Activated naive CD8-positive, alpha-beta T cell treated with anti-CD3 and anti-CD28 coated beads for 36 hours (primary cell): ENCODE measurements around the gene MGAT4B. TPM values are rescaled to one million over a fixed set of nuclear protein-coding genes. Genes with fewer than 3 reads are reported as not detected.
"Not testable (repeated sequence)": the region's sequence is repeated elsewhere in the genome, so short reads cannot be mapped to it uniquely, and the experiment has no call there.

Source experiments
- DNase-seq: peaks from one replicate; pipeline ENCODE4 v3.0.0; 2021
- H3K27ac Mint-ChIP-seq: one replicate; pipeline ENCODE4 v1.8.0; 2022; ENCODE audit warnings: mild to moderate bottlenecking, moderate library complexity, mixed read lengths
- H3K27me3 Mint-ChIP-seq: one replicate; pipeline ENCODE4 v1.8.0; 2022; ENCODE audit warnings: mild to moderate bottlenecking, mixed read lengths
- H3K36me3 Mint-ChIP-seq: one replicate; pipeline ENCODE4 v1.8.0; 2021; ENCODE audit warnings: mild to moderate bottlenecking, mixed read lengths
- H3K4me1 Mint-ChIP-seq: one replicate; pipeline ENCODE4 v1.8.0; 2021; ENCODE audit warnings: mixed read lengths
- H3K4me3 Mint-ChIP-seq: one replicate; pipeline ENCODE4 v1.8.0; 2022; ENCODE audit warnings: mild to moderate bottlenecking, moderate library complexity, mixed read lengths
- H3K9me3 Mint-ChIP-seq: one replicate; pipeline ENCODE4 v1.8.0; 2022; ENCODE audit warnings: mixed read lengths
- total RNA-seq, 2 experiments: library from RNA; stranded (reverse); gene quantifications; one replicate each; pipeline ENCODE4 v1.2.3, GENCODE V29; 2021

Gene MGAT4B
- total RNA-seq, 2 experiments from 2014 or later = 67.9 to 71.5 TPM

DNA sequence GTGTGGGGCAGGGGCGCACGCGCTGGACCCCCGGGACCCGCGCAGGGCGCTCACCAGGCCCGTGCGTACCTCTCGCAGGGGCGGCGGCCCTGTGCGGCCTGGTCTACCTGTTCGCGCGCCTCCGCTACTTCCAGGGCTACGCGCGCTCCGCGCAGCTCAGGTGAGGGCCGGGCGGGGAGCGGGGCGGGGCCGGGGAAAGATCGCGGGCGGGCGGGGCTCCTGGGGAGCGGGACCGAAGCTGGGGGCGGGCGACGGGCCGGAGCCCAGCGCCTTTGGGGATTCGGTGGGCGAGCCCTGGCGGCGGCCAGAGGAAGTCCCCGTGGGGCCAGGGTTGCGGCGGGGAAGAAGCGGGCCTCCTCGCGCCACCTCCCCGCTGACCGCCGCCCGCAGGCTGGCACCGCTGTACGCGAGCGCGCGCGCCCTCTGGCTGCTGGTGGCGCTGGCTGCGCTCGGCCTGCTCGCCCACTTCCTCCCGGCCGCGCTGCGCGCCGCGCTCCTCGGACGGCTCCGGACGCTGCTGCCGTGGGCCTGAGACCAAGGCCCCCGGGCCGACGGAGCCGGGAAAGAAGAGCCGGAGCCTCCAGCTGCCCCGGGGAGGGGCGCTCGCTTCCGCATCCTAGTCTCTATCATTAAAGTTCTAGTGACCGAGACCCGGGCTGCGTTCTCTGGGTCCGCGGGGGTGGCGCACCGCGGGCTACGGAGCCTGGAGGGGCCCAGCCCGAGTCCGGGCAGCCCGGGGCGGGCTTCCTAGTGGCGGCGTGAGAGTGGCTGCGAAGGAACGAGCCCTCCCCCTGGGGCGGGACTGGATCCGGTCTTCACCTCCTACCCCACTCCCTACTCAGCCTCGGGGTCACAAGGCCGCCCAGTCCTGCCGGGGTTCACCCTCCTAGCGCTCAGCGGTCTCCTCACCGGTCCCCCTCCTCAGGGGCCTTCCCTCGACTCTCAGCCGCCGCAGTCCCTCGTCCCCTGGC, 10.5 kb downstream of the MGAT4B start:
- peaks cover 21% of the 10 kb centered on the region for H3K4me1 Mint-ChIP-seq
- peak; percentile 73 for DNase-seq
- H3K4me3 Mint-ChIP-seq = peak overlapping the region; percentile 63
- H3K27me3 Mint-ChIP-seq = no peaks in the 10 kb centered on the region
- H3K27ac Mint-ChIP-seq = peak overlapping the region; percentile 42
- no peaks in the 10 kb centered on the region for H3K9me3 Mint-ChIP-seq
- peaks cover 4% of the 10 kb centered on the region for H3K36me3 Mint-ChIP-seq

- peaks cover 21% of the 10 kb centered on the region for H3K4me1 Mint-ChIP-seq
- no peaks in the 10 kb centered on the region for H3K27me3 Mint-ChIP-seq
- no peaks in the 10 kb centered on the region for H3K9me3 Mint-ChIP-seq
- H3K36me3 Mint-ChIP-seq = peaks cover 4% of the 10 kb centered on the region
- DNase-seq = no peak
- H3K4me3 Mint-ChIP-seq = peak overlapping the region; percentile 59
- no peak overlapping the region for H3K27ac Mint-ChIP-seq
Measured at GRCh38 chr5:179795049-179795862, 11.4 kb downstream of the MGAT4B start.

DNA sequence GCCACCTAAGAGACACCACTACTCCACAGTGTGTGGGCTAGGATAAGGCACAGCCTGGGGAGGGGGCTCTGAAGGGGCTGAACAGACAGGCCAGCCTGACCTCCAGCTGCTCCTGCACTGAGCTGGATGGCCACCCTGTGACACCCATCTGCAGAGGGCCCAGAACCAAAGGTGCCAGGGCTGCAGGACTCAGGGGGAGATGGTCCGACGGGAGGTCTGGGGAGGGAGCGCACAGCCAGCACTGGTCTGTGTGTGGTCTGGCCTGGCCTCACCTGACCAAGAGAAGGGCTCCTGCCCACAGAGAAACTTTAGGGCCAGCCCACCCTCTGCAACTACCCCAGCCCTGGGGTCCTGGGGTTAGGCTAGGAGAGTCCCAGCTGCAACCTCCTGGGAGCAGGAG, 12.1 kb downstream of the MGAT4B start:
- Mint-ChIP-seq H3K4me3 (peak overlapping the region; percentile 59), H3K4me1 (peaks cover 21% of the 10 kb centered on the region)

DNA sequence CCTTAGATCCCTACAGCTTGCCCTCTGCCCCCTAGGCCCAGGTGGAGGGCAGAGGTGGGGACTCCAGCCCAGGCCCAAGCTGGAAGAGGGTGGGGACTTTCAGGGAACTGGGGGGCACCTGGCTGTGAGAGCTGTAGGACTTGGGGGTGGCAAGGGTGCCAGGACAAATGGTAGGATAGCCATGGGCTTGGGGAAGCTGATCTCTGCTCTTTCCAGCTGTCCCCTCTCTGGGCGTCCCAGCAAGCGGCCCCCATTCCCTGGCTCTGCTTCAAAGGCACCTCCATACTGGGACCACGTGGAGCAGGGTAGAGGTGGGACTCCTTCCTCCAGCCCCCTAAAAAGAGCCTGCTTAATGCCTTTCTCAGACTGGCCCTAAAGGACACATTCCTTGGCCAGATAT, 12.5 kb downstream of the MGAT4B start:
- no peaks in the 10 kb centered on the region for H3K27me3 Mint-ChIP-seq
- DNase-seq = no peak
- peaks cover 4% of the 10 kb centered on the region for H3K36me3 Mint-ChIP-seq
- peaks cover 21% of the 10 kb centered on the region for H3K4me1 Mint-ChIP-seq
- no peak overlapping the region for H3K4me3 Mint-ChIP-seq
- H3K9me3 Mint-ChIP-seq = no peaks in the 10 kb centered on the region
- no peak overlapping the region for H3K27ac Mint-ChIP-seq

More for the DNA sequence above, 12.1 kb downstream of the MGAT4B start:
- Mint-ChIP-seq H3K9me3 (no peaks in the 10 kb centered on the region), H3K27me3 (no peaks in the 10 kb centered on the region), H3K36me3 (peaks cover 4% of the 10 kb centered on the region), H3K27ac (no peak overlapping the region)
- DNase-seq = no peak

DNA sequence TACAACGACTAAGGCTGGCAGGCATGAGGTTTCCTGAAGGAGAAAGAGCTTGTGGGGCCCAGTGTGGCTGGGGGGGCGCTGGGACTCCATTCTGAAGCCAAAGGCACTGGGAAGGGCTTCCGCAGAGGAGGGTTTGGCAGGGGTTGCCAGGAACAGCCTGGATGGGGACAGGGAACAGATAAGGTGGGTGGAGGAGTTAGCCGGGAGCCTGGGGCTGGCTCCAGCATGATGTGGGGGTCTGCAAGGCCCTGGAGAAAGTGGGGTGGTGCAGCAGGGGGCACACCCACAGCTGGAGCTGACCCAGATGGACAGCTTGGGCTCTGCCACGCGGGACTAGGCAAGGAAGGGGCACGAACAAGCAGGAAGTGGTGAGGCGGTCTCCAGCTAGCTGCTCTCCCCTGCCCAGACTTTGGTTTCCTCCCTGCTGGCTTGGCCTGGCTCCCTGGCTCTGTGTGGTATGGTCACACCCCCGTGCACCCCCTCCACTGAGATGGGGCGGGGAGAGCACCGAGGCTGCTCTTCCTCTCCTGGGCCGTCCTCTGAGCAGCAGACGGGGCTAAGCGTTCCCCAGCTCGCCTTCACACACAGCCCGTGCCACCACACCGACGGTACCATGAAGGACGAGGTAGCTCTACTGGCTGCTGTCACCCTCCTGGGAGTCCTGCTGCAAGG, 13.1 kb downstream of the MGAT4B start, which contains the start of gene LTC4S:
Gene LTC4S (plus strand): TSS at position 519 of the 672 bp plus-strand sequence. CDS start 95 bp downstream, at position 614.
- Mint-ChIP-seq H3K36me3 (peaks cover 4% of the 10 kb centered on the region), H3K9me3 (no peaks in the 10 kb centered on the region), H3K4me1 (peaks cover 21% of the 10 kb centered on the region), H3K27me3 (no peaks in the 10 kb centered on the region), H3K4me3 (peak within 1 kb of the TSS; percentile 59), H3K27ac (peak within 1 kb of the TSS; percentile 57)
- DNase-seq = peak; percentile 50

GRCh38 chr5:179792612-179793467, 13.8 kb downstream of the MGAT4B start:
- H3K4me1 Mint-ChIP-seq = peaks cover 21% of the 10 kb centered on the region
- no peak for DNase-seq
- H3K27me3 Mint-ChIP-seq = no peaks in the 10 kb centered on the region
- peak overlapping the region; percentile 57 for H3K27ac Mint-ChIP-seq
- peaks cover 4% of the 10 kb centered on the region for H3K36me3 Mint-ChIP-seq
- no peaks in the 10 kb centered on the region for H3K9me3 Mint-ChIP-seq
- H3K4me3 Mint-ChIP-seq = no peak overlapping the region

GRCh38 chr5:179791881-179792611, 14.6 kb downstream of the MGAT4B start:
- H3K27ac Mint-ChIP-seq = no peak overlapping the region
- no peaks in the 10 kb centered on the region for H3K9me3 Mint-ChIP-seq
- no peak overlapping the region for H3K4me3 Mint-ChIP-seq
- H3K27me3 Mint-ChIP-seq = no peaks in the 10 kb centered on the region
- H3K4me1 Mint-ChIP-seq = peaks cover 21% of the 10 kb centered on the region
- H3K36me3 Mint-ChIP-seq = peaks cover 3% of the 10 kb centered on the region
- DNase-seq = no peak

GRCh38 chr5:179789278-179789677, 17.4 kb downstream of the MGAT4B start:
- not testable (repeated sequence) for H3K27ac Mint-ChIP-seq, H3K9me3 Mint-ChIP-seq, DNase-seq, H3K27me3 Mint-ChIP-seq, H3K36me3 Mint-ChIP-seq, H3K4me1 Mint-ChIP-seq, H3K4me3 Mint-ChIP-seq

DNA sequence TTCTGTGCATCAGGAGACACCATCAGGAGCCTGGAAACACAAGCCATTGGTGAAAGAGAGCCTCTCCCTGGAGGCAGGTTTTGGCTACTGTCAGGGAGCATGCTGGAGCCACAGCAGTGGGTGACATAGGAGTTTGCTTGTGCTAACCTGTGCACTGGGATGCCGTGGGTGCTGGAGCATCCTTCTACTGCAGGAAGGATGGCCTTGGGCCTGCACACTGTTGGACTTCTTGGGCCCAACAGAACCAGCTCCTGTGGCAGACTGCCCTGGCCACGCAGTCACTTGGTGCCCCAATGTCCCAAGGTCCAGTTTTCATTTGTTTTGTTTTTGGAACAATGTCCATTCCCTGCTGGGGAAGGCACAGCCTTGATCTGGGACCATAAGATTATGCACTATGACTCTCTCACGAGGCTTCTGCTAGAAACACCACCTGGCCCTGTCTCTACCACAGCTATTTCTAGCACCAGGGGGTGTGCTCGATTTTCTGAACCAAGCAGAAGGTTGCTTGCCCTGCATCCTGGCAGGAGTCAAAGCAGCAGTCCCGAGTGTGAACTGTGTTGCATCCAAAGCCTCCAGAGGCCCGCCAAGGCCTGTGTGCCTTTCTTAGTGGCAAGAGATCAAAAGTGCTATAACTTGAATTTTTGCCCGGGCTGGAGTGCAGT, 18.3 kb downstream of the MGAT4B start:
- Mint-ChIP-seq H3K27me3 (no peaks in the 10 kb centered on the region), H3K36me3 (no peaks in the 10 kb centered on the region), H3K4me3 (no peak overlapping the region), H3K4me1 (no peaks in the 10 kb centered on the region), H3K9me3 (no peaks in the 10 kb centered on the region), H3K27ac (no peak overlapping the region)
- DNase-seq = no peak

DNA sequence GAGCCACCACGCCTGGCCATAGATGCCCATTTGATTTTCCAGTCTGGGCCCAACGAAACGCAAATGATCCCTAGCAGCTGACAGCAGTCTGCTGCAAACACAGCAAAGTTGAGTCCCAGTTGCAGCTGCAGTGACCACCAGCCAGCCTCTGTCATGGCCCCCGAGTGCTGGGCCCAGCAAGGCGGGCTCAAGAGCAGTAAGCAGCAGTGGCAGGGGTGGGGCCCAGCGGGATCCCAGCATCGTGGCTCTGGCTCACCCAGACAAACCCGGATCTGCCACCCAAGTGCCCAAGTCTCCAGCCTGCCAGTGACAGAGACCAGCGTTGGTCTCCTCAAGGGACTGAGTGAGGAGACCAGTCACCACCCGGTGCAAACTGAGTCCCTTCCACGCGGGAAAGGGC, 19.8 kb downstream of the MGAT4B start:
- no peak for DNase-seq
- H3K9me3 Mint-ChIP-seq = no peaks in the 10 kb centered on the region
- H3K4me1 Mint-ChIP-seq = no peaks in the 10 kb centered on the region
- no peaks in the 10 kb centered on the region for H3K27me3 Mint-ChIP-seq
- no peak overlapping the region for H3K27ac Mint-ChIP-seq
- H3K36me3 Mint-ChIP-seq = no peaks in the 10 kb centered on the region
- no peak overlapping the region for H3K4me3 Mint-ChIP-seq

- Mint-ChIP-seq H3K27ac (no peak overlapping the region), H3K4me1 (no peaks in the 10 kb centered on the region), H3K27me3 (no peaks in the 10 kb centered on the region), H3K4me3 (no peak overlapping the region), H3K36me3 (no peaks in the 10 kb centered on the region), H3K9me3 (no peaks in the 10 kb centered on the region)
- no peak for DNase-seq
Measured at GRCh38 chr5:179783128-179783527, 23.5 kb downstream of the MGAT4B start.

DNA sequence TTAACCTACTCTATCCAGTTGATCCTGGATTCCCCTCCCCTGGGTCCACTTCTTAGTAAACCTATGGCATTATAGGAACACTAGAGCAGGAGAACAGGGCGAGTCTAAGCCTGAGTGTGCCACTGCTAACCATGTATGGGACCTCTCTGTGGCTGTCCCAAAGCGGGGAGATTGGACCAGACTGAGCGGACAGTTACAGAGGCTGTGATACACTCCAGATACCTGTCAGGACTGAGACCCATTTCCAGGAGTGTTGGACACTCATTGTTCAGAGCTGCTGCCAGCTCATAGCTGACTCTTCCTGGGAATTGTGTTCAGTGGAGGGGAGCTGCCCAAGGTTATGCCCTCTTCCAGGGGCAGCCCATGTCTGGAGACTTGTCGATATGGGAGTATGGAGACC, 24.8 kb downstream of the MGAT4B start:
- H3K36me3 Mint-ChIP-seq = no peaks in the 10 kb centered on the region
- no peak overlapping the region for H3K27ac Mint-ChIP-seq
- no peak overlapping the region for H3K4me3 Mint-ChIP-seq
- H3K4me1 Mint-ChIP-seq = no peaks in the 10 kb centered on the region
- DNase-seq = no peak
- H3K27me3 Mint-ChIP-seq = no peaks in the 10 kb centered on the region
- H3K9me3 Mint-ChIP-seq = no peaks in the 10 kb centered on the region

- DNase-seq = no peak
- Mint-ChIP-seq H3K27ac (no peak overlapping the region), H3K4me3 (no peak overlapping the region), H3K4me1 (no peaks in the 10 kb centered on the region), H3K36me3 (peaks cover 1% of the 10 kb centered on the region), H3K9me3 (no peaks in the 10 kb centered on the region), H3K27me3 (no peaks in the 10 kb centered on the region)
Measured at GRCh38 chr5:179780362-179780761, 26.3 kb downstream of the MGAT4B start.
